ENCODE results near the gene NAB2.
A peak's percentile ranks its signal among the peaks of the same experiment; 100 is the strongest.

Gene NAB2

GRCh38 chr12:57095440-57095839 lies 6.5 kb downstream of the NAB2 start:
- no peak for TF ChIP-seq ZNF654 (tag by site-specific recombination; IDR thresholded peaks at IDR 0.05; ENCODE audit: low read depth)
- TF ChIP-seq MEIS1 (CRISPR knock-in tag; IDR thresholded peaks at IDR 0.05; ENCODE audit: borderline replicate concordance), result no peak
- no peak for TF ChIP-seq PRDM10 (tag by site-specific recombination; IDR thresholded peaks at IDR 0.05)
- no peak for TF ChIP-seq ZNF350 (tag by site-specific recombination; IDR thresholded peaks at IDR 0.05)
- TF ChIP-seq ZNF433 (tag by site-specific recombination; IDR thresholded peaks at IDR 0.05; ENCODE audit: low read depth), result no peak
- no peak for TF ChIP-seq ZNF521 (tag by site-specific recombination; IDR thresholded peaks at IDR 0.05)
- no peak for TF ChIP-seq ZNF221 (tag by site-specific recombination; IDR thresholded peaks at IDR 0.05; ENCODE audit: borderline replicate concordance)
- TF ChIP-seq ZNF529 (tag by site-specific recombination; IDR thresholded peaks at IDR 0.05; ENCODE audit: insufficient replicate concordance), result no peak
- no peak for TF ChIP-seq ZFP37 (tag by site-specific recombination; IDR thresholded peaks at IDR 0.05)
- TF ChIP-seq IKZF3 (tag by site-specific recombination; IDR thresholded peaks at IDR 0.05), result no peak
- no peak for TF ChIP-seq FEZF1 (tag by site-specific recombination; IDR thresholded peaks at IDR 0.05)
- TF ChIP-seq ZNF140 (tag by site-specific recombination; IDR thresholded peaks at IDR 0.05), result no peak
- TF ChIP-seq ZNF670 (tag by site-specific recombination; IDR thresholded peaks at IDR 0.05; ENCODE audit: low read depth), result no peak
- no peak for TF ChIP-seq ZSCAN30 (tag by site-specific recombination; IDR thresholded peaks at IDR 0.05)
- no peak for TF ChIP-seq ELK4 (IDR thresholded peaks at IDR 0.05; ENCODE audit: borderline replicate concordance, low read depth, low read length)
- no peak for TF ChIP-seq ZNF223 (tag by site-specific recombination; IDR thresholded peaks at IDR 0.05)
- TF ChIP-seq KLF7 (tag by site-specific recombination; IDR thresholded peaks at IDR 0.05; ENCODE audit: borderline replicate concordance), result no peak
- Histone ChIP-seq H3K9me3 (ENCODE audit: control insufficient read depth, insufficient read depth, low read depth, low read length) (no peaks in the 10 kb centered on the region), H3K36me3 (ENCODE audit: control insufficient read depth in 2 of 2, insufficient read depth in 1 of 2, low read length in 2 of 2) (peaks cover 0 to 66% of the 10 kb centered on the region in 2 experiments; a peak in 1 of 3 replicates), H3K4me3 (ENCODE audit: low read depth, low read length) (no peak overlapping the region), H3K27ac (ENCODE audit: extremely low read depth, low read depth, low read length) (no peak overlapping the region), H3K4me1 (ENCODE audit: control insufficient read depth, insufficient read depth, low read length) (no peaks in the 10 kb centered on the region)
- ChIA-PET POLR2A (no interaction called here), CTCF (interaction anchor here (0.7 to 6.0 kb wide), 4 partner anchors 16 to 26 kb away, joined by 3 to 43 read pairs (median 26); partner anchors contain the start of genes NEMP1 and STAT6)

GRCh38 chr12:57096099-57096572 lies 7.2 kb downstream of the NAB2 start:
- H3K27ac ChIP-seq (ENCODE audit: extremely low read depth, low read depth, low read length), result no peak overlapping the region
- POLR2A ChIA-PET, result no interaction called here
- TF ChIP-seq ZEB2 (tag by site-specific recombination; IDR thresholded peaks at IDR 0.05) (no peak), PRDM6 (tag by site-specific recombination; IDR thresholded peaks at IDR 0.05) (no peak), ZNF600 (tag by site-specific recombination; IDR thresholded peaks at IDR 0.05) (peak; percentile 20; the same call in 1 of the 2 replicates), ZBTB26 (tag by site-specific recombination; optimal IDR thresholded peaks at IDR 0.05) (no peak), ZBTB7A (tag by site-specific recombination; IDR thresholded peaks at IDR 0.05; ENCODE audit: low read depth) (no peak), ZNF280D (tag by site-specific recombination; IDR thresholded peaks at IDR 0.05) (no peak), FEZF1 (tag by site-specific recombination; IDR thresholded peaks at IDR 0.05) (no peak), ZNF37A (tag by site-specific recombination; IDR thresholded peaks at IDR 0.05) (no peak)

More at GRCh38 chr12:57096099-57096572, 7.2 kb downstream of the NAB2 start:
- H3K9me3 ChIP-seq (ENCODE audit: control insufficient read depth, insufficient read depth, low read depth, low read length), result no peaks in the 10 kb centered on the region
- H3K4me1 ChIP-seq (ENCODE audit: control insufficient read depth, insufficient read depth, low read length), result no peaks in the 10 kb centered on the region
- CTCF ChIA-PET, result interaction anchor here (3.1 to 6.0 kb wide), 3 partner anchors 16 to 27 kb away, joined by 15 to 43 read pairs (median 38); partner anchors contain the start of genes NEMP1 and STAT6
- H3K36me3 ChIP-seq (ENCODE audit: control insufficient read depth in 2 of 2, insufficient read depth in 1 of 2, low read length in 2 of 2), result peaks cover 0 to 59% of the 10 kb centered on the region in 2 experiments; a peak in 1 of 3 replicates
- no peak overlapping the region for H3K4me3 ChIP-seq (ENCODE audit: low read depth, low read length)
